HCT116 (cell line): ENCODE results near the gene MBOAT1. TPM values are rescaled to one million over a fixed set of nuclear protein-coding genes. Genes with fewer than 3 reads are reported as not detected.

Source experiments
- ATAC-seq: fragments of 200-7000 bp; cut with Tn5 transposase; 2 replicates; pipeline ENCODE4 v1.9.1; 2020; ENCODE audit warnings: mild to moderate bottlenecking, moderate library complexity
- BruUV-seq: library from RNA; stranded (reverse); fragments of 400-500 nt; replicated peaks from 2 replicates; lab custom pipeline; 2021; lab: Mats Ljungman, UMichigan
- CTCF ChIA-PET: fragments of 300-600 bp; sonication (Branson Sonifier 250); formaldehyde crosslinking; loops from one replicate; lab custom pipeline; 2021; ENCODE audit warnings: antibody characterized with exemption; lab: Charles Lee
- POLR2A ChIA-PET: fragments of 300-600, 350-600 bp; sonication (Branson Sonifier 250); formaldehyde crosslinking; loops from one replicate; lab custom pipeline; 2021; ENCODE audit warnings: antibody characterized with exemption; lab: Charles Lee
- RAD21 ChIA-PET, 2 experiments: fragments of 300-600 bp; sonication (Branson Sonifier 250); formaldehyde crosslinking; loops; one replicate each; lab custom pipeline; 2023; ENCODE audit warnings: low total read pairs in 2 of 2; ENCODE audit not compliant: uncharacterized antibody in 2 of 2, unreplicated experiment in 2 of 2, low non-redundant PET in 1 of 2; lab: Charles Lee
- DNase-seq: peaks from one replicate; pipeline ENCODE4 v3.0.0-alpha.2; 2010; ENCODE audit warnings: low read depth, low spot score
- H2AFZ ChIP-seq: fragments of 200-600 bp; shearing (Covaris generic), sonication (generic); 2 replicates; pipeline ENCODE4 v1.6.1; 2017; ENCODE audit warnings: low read depth, mixed run types, mixed read lengths, antibody characterized with exemption, low read length; ENCODE audit not compliant: poor library complexity, severe bottlenecking
- H3K27ac ChIP-seq: 2 replicates; pipeline ENCODE4 v1.5.1; 2012; ENCODE audit warnings: low read depth, low read length
- H3K27me3 ChIP-seq: fragments of 200-600 bp; sonication (generic); 2 replicates; pipeline ENCODE4 v1.6.1; 2016; ENCODE audit warnings: mixed run types, low read length, mixed read lengths; ENCODE audit not compliant: insufficient read depth
- H3K36me3 ChIP-seq, 2 experiments: fragments of 200-500 bp in 1 of 2; fragments of 200-600 bp in 1 of 2; sonication (Bioruptor generic) in 1 of 2; sonication (generic) in 1 of 2; 2 replicates each; pipeline versions ENCODE4 v1.5.1 to v1.6.1; 2014 to 2016; ENCODE audit warnings: low read length in 2 of 2, inconsistent platforms in 1 of 2, mixed read lengths in 1 of 2, mixed run types in 1 of 2; ENCODE audit not compliant: insufficient read depth in 2 of 2, control insufficient read depth in 1 of 2
- H3K4me1 ChIP-seq, 2 experiments: fragments of 200-600 bp in 1 of 2; sonication (generic) in 1 of 2; 2 replicates each; pipeline versions ENCODE4 v1.5.1 to v1.6.1; 2012 to 2017; ENCODE audit warnings: low read length in 2 of 2, inconsistent platforms in 1 of 2, mild to moderate bottlenecking in 1 of 2, mixed read lengths in 1 of 2, mixed run types in 1 of 2, moderate library complexity in 1 of 2; ENCODE audit not compliant: insufficient read depth in 2 of 2, control insufficient read depth in 1 of 2
- H3K4me2 ChIP-seq: fragments of 200-600 bp; sonication (generic); 2 replicates; pipeline ENCODE4 v1.6.1; 2017; ENCODE audit warnings: mixed run types, low read length, mixed read lengths
- H3K4me3 ChIP-seq, 2 experiments: fragments of 200-600 bp in 1 of 2; sonication (generic) in 1 of 2; replicated peaks in 1 of 2; 2 replicates each; pipeline ENCODE4 v1.5.1; 2011 to 2016; ENCODE audit warnings: low read length in 2 of 2, control low read depth in 1 of 2, low read depth in 1 of 2, mild to moderate bottlenecking in 1 of 2, mixed read lengths in 1 of 2, mixed run types in 1 of 2
- H3K79me2 ChIP-seq: fragments of 200-600 bp; sonication (generic); 2 replicates; pipeline ENCODE4 v1.6.1; 2017; ENCODE audit warnings: mild to moderate bottlenecking, mixed run types, low read length, moderate library complexity, mixed read lengths; ENCODE audit not compliant: insufficient read depth
- H3K9ac ChIP-seq: fragments of 200-600 bp; sonication (generic); 2 replicates; pipeline ENCODE4 v1.6.1; 2016; ENCODE audit warnings: low read length, mixed read lengths
- H3K9me2 ChIP-seq: fragments of 200-600 bp; sonication (generic), shearing (Covaris generic); 2 replicates; pipeline ENCODE4 v1.6.1; 2017; ENCODE audit warnings: mixed run types, mild to moderate bottlenecking, moderate library complexity; ENCODE audit not compliant: insufficient read depth
- H3K9me3 ChIP-seq, 2 experiments: fragments of 200-500 bp in 1 of 2; fragments of 200-600 bp in 1 of 2; sonication (Bioruptor generic) in 1 of 2; sonication (generic) in 1 of 2; 2 replicates each; pipeline ENCODE4 v1.6.1; 2014 to 2017; ENCODE audit warnings: low read length in 2 of 2, mixed read lengths in 2 of 2, inconsistent platforms in 1 of 2, low read depth in 1 of 2, mild to moderate bottlenecking in 1 of 2, mixed run types in 1 of 2, moderate library complexity in 1 of 2; ENCODE audit not compliant: control insufficient read depth in 1 of 2, insufficient read depth in 1 of 2
- H4K20me1 ChIP-seq: fragments of 200-600 bp; sonication (generic), shearing (Covaris generic); 2 replicates; pipeline ENCODE4 v1.6.1; 2017; ENCODE audit warnings: mixed run types, mild to moderate bottlenecking, moderate library complexity; ENCODE audit not compliant: insufficient read depth
- ATF3 ChIP-seq: IDR thresholded peaks from 2 replicates; pipeline ENCODE4 v1.6.1; 2012
- CEBPB ChIP-seq: IDR thresholded peaks from 2 replicates; pipeline ENCODE4 v1.6.1; 2012; ENCODE audit warnings: low read depth
- CTCF ChIP-seq, 3 experiments: fragments of 200-600 bp in 1 of 3; sonication (generic) in 1 of 3; IDR thresholded peaks in 2 of 3; conservative IDR thresholded peaks in 1 of 3; 2 replicates each; pipeline ENCODE4 v1.5.1; 2012 to 2017; ENCODE audit warnings: low read depth in 2 of 3, low read length in 2 of 3, antibody characterized with exemption in 1 of 3, borderline replicate concordance in 1 of 3, control low read depth in 1 of 3, mild to moderate bottlenecking in 1 of 3, mixed read lengths in 1 of 3, mixed run types in 1 of 3, moderate library complexity in 1 of 3; ENCODE audit not compliant: insufficient read depth in 1 of 3
- EZH2phosphoT487 ChIP-seq: fragments of 200-600 bp; IDR thresholded peaks from 2 replicates; pipeline ENCODE4 v1.6.1; 2018; ENCODE audit warnings: antibody characterized with exemption, borderline replicate concordance
- FOSL1 ChIP-seq: IDR thresholded peaks from 2 replicates; pipeline ENCODE4 v1.6.1; 2012; ENCODE audit warnings: low read depth
- POLR2A ChIP-seq: IDR thresholded peaks from 2 replicates; pipeline ENCODE4 v1.7.0; 2011; ENCODE audit warnings: borderline replicate concordance; ENCODE audit not compliant: insufficient read depth, insufficient read length; ENCODE audit errors: extremely low read depth
- RAD21 ChIP-seq: IDR thresholded peaks from 2 replicates; pipeline ENCODE4 v1.6.1; 2012; ENCODE audit warnings: low read depth, mild to moderate bottlenecking
- SIN3A ChIP-seq: IDR thresholded peaks from 2 replicates; pipeline ENCODE4 v1.6.1; 2012; ENCODE audit warnings: low read depth
- SP1 ChIP-seq: IDR thresholded peaks from 2 replicates; pipeline ENCODE4 v1.6.1; 2012; ENCODE audit warnings: low read depth
- SRF ChIP-seq: IDR thresholded peaks from 2 replicates; pipeline ENCODE4 v1.6.1; 2012; ENCODE audit warnings: low read depth
- TCF7L2 ChIP-seq: IDR thresholded peaks from 2 replicates; pipeline ENCODE4 v1.7.0; 2011; ENCODE audit warnings: borderline replicate concordance, inconsistent platforms; ENCODE audit not compliant: insufficient read depth, insufficient read length; ENCODE audit errors: extremely low read depth
- ZBTB33 ChIP-seq: IDR thresholded peaks from 2 replicates; pipeline ENCODE4 v1.6.1; 2011; ENCODE audit warnings: mild to moderate bottlenecking, low read length, moderate library complexity; ENCODE audit not compliant: insufficient replicate concordance; ENCODE audit errors: extremely low read depth
- intact Hi-C: fragments of 100-400 bp; cut with micrococcal nuclease; formaldehyde crosslinking; loops from 2 replicates; pipeline ENCODE4 v1.10.0; 2022
- total RNA-seq: library from RNA; stranded (reverse); gene quantifications from one replicate; pipeline ENCODE4 v1.2.1, GENCODE V29; 2021; ENCODE audit not compliant: unreplicated experiment
- TF ChIP-seq, protein P1 (sequence below): IDR thresholded peaks from 2 replicates; pipeline ENCODE4 v1.6.1; 2012

Gene MBOAT1
- total RNA-seq, 1 experiment from 2014 or later: 11.7 TPM

DNA sequence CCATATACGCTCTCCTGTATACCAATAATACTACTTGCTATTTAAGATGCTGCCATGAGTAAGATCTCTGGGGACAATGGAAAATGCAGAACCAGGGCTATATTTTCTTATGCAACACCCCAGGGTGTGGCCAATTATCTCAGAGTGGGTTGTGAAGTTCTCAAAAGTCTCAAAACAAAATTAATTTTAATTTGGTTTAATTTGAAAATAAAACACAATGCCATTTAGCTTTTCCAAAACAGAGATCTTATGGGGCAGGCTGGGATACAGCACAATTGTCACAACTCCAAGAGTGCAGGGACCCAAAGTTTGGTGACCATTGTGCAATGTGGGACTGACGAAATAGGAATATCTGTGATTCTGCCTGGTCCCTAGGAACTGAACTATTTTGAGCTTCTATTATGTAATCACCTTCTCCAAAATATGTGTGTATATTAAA is 43.1 kb downstream of the MBOAT1 start:
- H3K9me3 ChIP-seq: no peaks in the 10 kb centered on the region
- H3K9ac ChIP-seq: no peak overlapping the region
- DNase-seq: no peak
- BruUV-seq: no TSS peak
- no peaks in the 10 kb centered on the region for H3K4me1 ChIP-seq
- no peaks in the 10 kb centered on the region for H3K9me2 ChIP-seq
- H2AFZ ChIP-seq: no peak overlapping the region
- no peaks in the 10 kb centered on the region for H3K36me3 ChIP-seq
- ChIA-PET POLR2A (no interaction called here), CTCF (no interaction called here), RAD21 (no interaction called here)
- H3K4me2 ChIP-seq: no peak overlapping the region
- H3K27ac ChIP-seq: no peak overlapping the region
- H4K20me1 ChIP-seq: no peaks in the 10 kb centered on the region
- TF ChIP-seq FOSL1: no peak
- TF ChIP-seq ZBTB33: no peak
- TF ChIP-seq SRF: no peak
- TF ChIP-seq ATF3: no peak
- no peak for TF ChIP-seq SIN3A
- TF ChIP-seq, protein P1, sequence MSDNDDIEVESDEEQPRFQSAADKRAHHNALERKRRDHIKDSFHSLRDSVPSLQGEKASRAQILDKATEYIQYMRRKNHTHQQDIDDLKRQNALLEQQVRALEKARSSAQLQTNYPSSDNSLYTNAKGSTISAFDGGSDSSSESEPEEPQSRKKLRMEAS: no peak
- no peak for TF ChIP-seq RAD21
- no peak overlapping the region for H3K4me3 ChIP-seq
- H3K79me2 ChIP-seq: no peaks in the 10 kb centered on the region
- no peaks in the 10 kb centered on the region for H3K27me3 ChIP-seq
- no peak for ATAC-seq
- intact Hi-C loops: no loop called here

DNA sequence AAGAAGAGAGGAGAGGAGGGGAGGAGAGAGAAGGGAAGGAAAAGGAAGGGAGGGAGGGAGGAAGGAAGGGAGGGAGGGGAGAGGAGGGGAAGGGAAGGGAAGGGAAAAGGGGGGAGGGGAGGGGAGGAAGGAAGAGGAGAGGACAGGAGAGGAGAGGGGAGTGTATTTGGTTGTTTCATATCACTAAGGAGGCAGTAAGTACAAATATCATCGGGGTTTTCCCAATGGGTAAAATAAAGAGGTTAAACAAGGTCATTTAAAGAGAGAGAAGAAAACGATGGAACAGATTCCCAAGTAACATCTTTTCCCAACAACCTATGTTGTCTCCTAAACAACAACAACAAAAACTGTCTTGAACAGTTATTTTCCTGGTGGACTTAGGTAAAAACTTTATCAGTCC is 43.6 kb downstream of the MBOAT1 start:
- ChIA-PET RAD21 (no interaction called here), CTCF (no interaction called here), POLR2A (no interaction called here)
- no peaks in the 10 kb centered on the region for H3K36me3 ChIP-seq
- no peaks in the 10 kb centered on the region for H3K9me3 ChIP-seq
- no peak for DNase-seq
- no peak overlapping the region for H3K9ac ChIP-seq
- intact Hi-C loops: no loop called here
- no peaks in the 10 kb centered on the region for H3K9me2 ChIP-seq
- no peak overlapping the region for H3K4me2 ChIP-seq
- H4K20me1 ChIP-seq: no peaks in the 10 kb centered on the region
- BruUV-seq: no TSS peak
- H3K4me1 ChIP-seq: no peaks in the 10 kb centered on the region
- no peak overlapping the region for H2AFZ ChIP-seq
- H3K27ac ChIP-seq: no peak overlapping the region
- no peak overlapping the region for H3K4me3 ChIP-seq
- no peaks in the 10 kb centered on the region for H3K27me3 ChIP-seq
- H3K79me2 ChIP-seq: no peaks in the 10 kb centered on the region
- ATAC-seq: no peak
- TF ChIP-seq CEBPB: no peak
- no peak for TF ChIP-seq SIN3A
- TF ChIP-seq CTCF (IDR thresholded peaks at IDR 0.05 in 2 of 3, conservative IDR thresholded peaks at IDR 0.05 in 1 of 3; ENCODE audit: borderline replicate concordance in 1 of 3, insufficient read depth in 1 of 3, low read depth in 2 of 3, low read length in 2 of 3): no peak
- TF ChIP-seq EZH2phosphoT487: no peak
- no peak for TF ChIP-seq ATF3
- no peak for TF ChIP-seq POLR2A
- no peak for TF ChIP-seq SP1
- no peak for TF ChIP-seq TCF7L2
